Calu3 (cell line): ENCODE results near the gene SYNDIG1L. TPM values are rescaled to one million over a fixed set of nuclear protein-coding genes. Genes with fewer than 3 reads are reported as not detected.

Source experiments
- BruUV-seq: library from RNA; stranded (reverse); fragments of 400-500 nt; replicated peaks from 2 replicates; lab custom pipeline; 2021; lab: Mats Ljungman, UMichigan
- CTCF ChIA-PET: fragments of 300-600 bp; sonication (Branson Sonifier 250); formaldehyde crosslinking; loops from one replicate; lab custom pipeline; 2022; ENCODE audit warnings: antibody characterized with exemption; lab: Charles Lee
- DNase-seq: peaks from one replicate; pipeline ENCODE4 v3.0.0; 2022
- H3K27ac Mint-ChIP-seq: one replicate; pipeline ENCODE4 v1.8.0; 2022; ENCODE audit warnings: mixed read lengths; ENCODE audit not compliant: unreplicated experiment
- H3K27me3 Mint-ChIP-seq: one replicate; pipeline ENCODE4 v1.8.0; 2022; ENCODE audit warnings: mixed read lengths; ENCODE audit not compliant: unreplicated experiment
- H3K36me3 Mint-ChIP-seq: one replicate; pipeline ENCODE4 v1.8.0; 2022; ENCODE audit warnings: mild to moderate bottlenecking, moderate library complexity, mixed read lengths; ENCODE audit not compliant: insufficient read depth, unreplicated experiment
- H3K4me1 Mint-ChIP-seq: one replicate; pipeline ENCODE4 v1.8.0; 2022; ENCODE audit warnings: mild to moderate bottlenecking, low read depth, mixed read lengths; ENCODE audit not compliant: unreplicated experiment
- H3K4me3 Mint-ChIP-seq: one replicate; pipeline ENCODE4 v1.8.0; 2022; ENCODE audit warnings: mild to moderate bottlenecking, low read depth, moderate library complexity, mixed read lengths; ENCODE audit not compliant: unreplicated experiment
- H3K9me3 Mint-ChIP-seq: one replicate; pipeline ENCODE4 v1.8.0; 2022; ENCODE audit warnings: low read depth, mixed read lengths; ENCODE audit not compliant: unreplicated experiment
- intact Hi-C: fragments of 100-400 bp; cut with micrococcal nuclease; formaldehyde crosslinking; loops from one replicate; pipeline ENCODE4 v1.10.0; 2022; ENCODE audit not compliant: unreplicated experiment
- total RNA-seq: library from RNA; stranded (reverse); gene quantifications from 2 replicates; pipeline ENCODE4 v1.2.3, GENCODE V29; 2022
- TF ChIP-seq, protein P1 (sequence below): fragments of 200-600 bp; IDR thresholded peaks from one replicate; pipeline ENCODE4 v1.8.0; 2022; ENCODE audit warnings: antibody characterized with exemption; ENCODE audit not compliant: unreplicated experiment

The SYNDIG1L gene
- total RNA-seq, 1 experiment from 2014 or later: not detected

GRCh38 chr14:74377976-74378690 is 47.9 kb downstream of the SYNDIG1L start:
- Mint-ChIP-seq H3K9me3 (no peaks in the 10 kb centered on the region), H3K27ac (no peak overlapping the region), H3K4me3 (no peak overlapping the region), H3K4me1 (no peaks in the 10 kb centered on the region), H3K36me3 (no peaks in the 10 kb centered on the region), H3K27me3 (peaks cover 20% of the 10 kb centered on the region)
- CTCF ChIA-PET: no interaction called here
- TF ChIP-seq, protein P1, sequence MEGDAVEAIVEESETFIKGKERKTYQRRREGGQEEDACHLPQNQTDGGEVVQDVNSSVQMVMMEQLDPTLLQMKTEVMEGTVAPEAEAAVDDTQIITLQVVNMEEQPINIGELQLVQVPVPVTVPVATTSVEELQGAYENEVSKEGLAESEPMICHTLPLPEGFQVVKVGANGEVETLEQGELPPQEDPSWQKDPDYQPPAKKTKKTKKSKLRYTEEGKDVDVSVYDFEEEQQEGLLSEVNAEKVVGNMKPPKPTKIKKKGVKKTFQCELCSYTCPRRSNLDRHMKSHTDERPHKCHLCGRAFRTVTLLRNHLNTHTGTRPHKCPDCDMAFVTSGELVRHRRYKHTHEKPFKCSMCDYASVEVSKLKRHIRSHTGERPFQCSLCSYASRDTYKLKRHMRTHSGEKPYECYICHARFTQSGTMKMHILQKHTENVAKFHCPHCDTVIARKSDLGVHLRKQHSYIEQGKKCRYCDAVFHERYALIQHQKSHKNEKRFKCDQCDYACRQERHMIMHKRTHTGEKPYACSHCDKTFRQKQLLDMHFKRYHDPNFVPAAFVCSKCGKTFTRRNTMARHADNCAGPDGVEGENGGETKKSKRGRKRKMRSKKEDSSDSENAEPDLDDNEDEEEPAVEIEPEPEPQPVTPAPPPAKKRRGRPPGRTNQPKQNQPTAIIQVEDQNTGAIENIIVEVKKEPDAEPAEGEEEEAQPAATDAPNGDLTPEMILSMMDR: no peak
- intact Hi-C loops: no loop called here
- BruUV-seq: no TSS peak
- DNase-seq: no peak

- no peaks in the 10 kb centered on the region for H3K9me3 Mint-ChIP-seq
- H3K4me3 Mint-ChIP-seq: no peak overlapping the region
- CTCF ChIA-PET: no interaction called here
- TF ChIP-seq, protein P1: no peak
- intact Hi-C loops: no loop called here
- peaks cover 31% of the 10 kb centered on the region for H3K27me3 Mint-ChIP-seq
- H3K4me1 Mint-ChIP-seq: no peaks in the 10 kb centered on the region
- DNase-seq: no peak
- no peak overlapping the region for H3K27ac Mint-ChIP-seq
- BruUV-seq: no TSS peak
- H3K36me3 Mint-ChIP-seq: no peaks in the 10 kb centered on the region
Observed at GRCh38 chr14:74368441-74368840, 57.6 kb downstream of the SYNDIG1L start.

- H3K9me3 Mint-ChIP-seq: no peaks in the 10 kb centered on the region
- no peaks in the 10 kb centered on the region for H3K36me3 Mint-ChIP-seq
- peaks cover 32% of the 10 kb centered on the region for H3K27me3 Mint-ChIP-seq
- TF ChIP-seq, protein P1: no peak
- no peaks in the 10 kb centered on the region for H3K4me1 Mint-ChIP-seq
- intact Hi-C loops: no loop called here
- BruUV-seq: no TSS peak
- no peak overlapping the region for H3K4me3 Mint-ChIP-seq
- CTCF ChIA-PET: no interaction called here
- no peak overlapping the region for H3K27ac Mint-ChIP-seq
- DNase-seq: no peak
Observed at GRCh38 chr14:74368026-74368425, 58.0 kb downstream of the SYNDIG1L start.

DNA sequence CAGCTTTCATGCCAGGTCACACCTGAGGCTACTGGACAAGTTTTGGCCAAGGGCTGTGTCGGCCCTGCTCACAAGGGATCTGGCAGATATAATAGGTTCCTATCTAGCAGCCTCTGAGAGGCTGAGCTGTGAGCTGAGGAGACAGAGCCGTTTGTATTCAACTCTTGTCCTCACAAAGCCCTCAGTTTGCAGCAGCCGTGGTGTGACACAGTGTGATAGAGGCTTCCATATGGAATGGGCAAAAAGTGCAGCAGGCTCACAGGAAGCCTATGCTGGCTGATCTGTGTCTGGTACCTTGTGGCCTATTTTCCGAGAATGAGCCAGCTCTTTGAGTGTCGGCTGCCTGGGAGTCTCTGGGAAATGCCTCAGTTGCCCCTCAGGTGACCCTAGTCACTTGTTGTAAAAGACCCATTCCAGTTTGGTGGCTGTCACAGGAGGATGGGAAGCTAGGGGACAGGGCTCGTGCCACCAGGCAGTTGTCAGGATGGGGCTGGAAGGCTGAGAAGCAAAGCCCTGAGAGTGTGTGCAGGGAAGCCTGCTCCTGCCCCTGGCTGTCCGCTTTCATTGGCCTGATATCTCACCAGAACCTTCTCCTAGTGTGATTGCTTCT is 61.6 kb downstream of the SYNDIG1L start:
- BruUV-seq: no TSS peak
- TF ChIP-seq, protein P1: no peak
- Mint-ChIP-seq H3K36me3 (peaks cover 4% of the 10 kb centered on the region), H3K9me3 (no peaks in the 10 kb centered on the region), H3K27ac (no peak overlapping the region), H3K27me3 (peaks cover 54% of the 10 kb centered on the region), H3K4me1 (no peaks in the 10 kb centered on the region), H3K4me3 (no peak overlapping the region)
- intact Hi-C loops: loop anchor here (5.0 kb wide), 1 partner anchor 128 kb away; the partner anchor contains the start of genes ISCA2 and NPC2
- DNase-seq: no peak
- CTCF ChIA-PET: no interaction called here
